Thymus (tissue), 14 donors: ENCODE results near the gene LCTL. TPM values are rescaled to one million over a fixed set of nuclear protein-coding genes. Genes with fewer than 3 reads are reported as not detected.

Experiments
- DNase-seq, 9 donors: peaks; one replicate each; pipeline ENCODE4 v3.0.0-alpha.2; 2013; ENCODE audit warnings: low spot score in 9 of 9, low read depth in 6 of 9, missing footprints in 1 of 9
- H3K27ac ChIP-seq, 2 donors: one replicate each; pipeline ENCODE4 v1.5.1; 2013; ENCODE audit warnings: control low read depth in 1 of 2, low read depth in 1 of 2, low read length in 1 of 2, mild to moderate bottlenecking in 1 of 2, moderate library complexity in 1 of 2
- H3K27me3 ChIP-seq, 2 donors: one replicate each; pipeline ENCODE4 v1.5.1; 2013; ENCODE audit warnings: low read length in 1 of 2; ENCODE audit not compliant: control insufficient read depth in 2 of 2, insufficient read depth in 1 of 2
- H3K36me3 ChIP-seq, 2 donors: one replicate each; pipeline ENCODE4 v1.5.1; 2013; ENCODE audit warnings: low read length in 1 of 2, mild to moderate bottlenecking in 1 of 2, moderate library complexity in 1 of 2; ENCODE audit not compliant: control insufficient read depth in 2 of 2, insufficient read depth in 2 of 2
- H3K4me1 ChIP-seq, 2 donors: one replicate each; pipeline ENCODE4 v1.5.1; 2013; ENCODE audit warnings: low read length in 2 of 2; ENCODE audit not compliant: control insufficient read depth in 2 of 2, insufficient read depth in 2 of 2
- H3K4me3 ChIP-seq, 2 donors: one replicate each; pipeline ENCODE4 v1.5.1; 2013; ENCODE audit warnings: low read length in 2 of 2, control low read depth in 1 of 2, mild to moderate bottlenecking in 1 of 2
- H3K9me3 ChIP-seq, 2 donors: one replicate each; pipeline ENCODE4 v1.5.1; 2013; ENCODE audit warnings: low read length in 1 of 2, mild to moderate bottlenecking in 1 of 2; ENCODE audit not compliant: control insufficient read depth in 2 of 2, insufficient read depth in 1 of 2
- WGBS: extraction: QIAGEN DNeasy Blood & Tissue Kit; methylation state at CpG from one replicate; pipeline ENCODE4 v1.1.7; 2013; 5-methylcytosine and 5-hydroxymethylcytosine counted together
- long read RNA-seq, 10 donors: transcript quantifications; one replicate each; lab custom pipeline, GENCODE V29; 2026
- polyA plus RNA-seq: library from polyadenylated mRNA; stranded (reverse); fragments of 200-250 nt; gene quantifications from one replicate; pipeline ENCODE4 v1.2.3, GENCODE V29; 2013
- total RNA-seq: library from RNA; stranded (reverse); fragments of 120-200 nt; gene quantifications from one replicate; pipeline ENCODE4 v1.2.4, GENCODE V29; 2013
- donor health status: healthy.

LCTL gene
- total RNA-seq: not detected
- 0.07 TPM for polyA plus RNA-seq
- long read RNA-seq, donor 1: 0 reads
- long read RNA-seq, donor 2: 0 reads
- long read RNA-seq, donor 3: 0 reads
- long read RNA-seq, donor 4: 0 reads
- long read RNA-seq, donor 5: 0 reads
- long read RNA-seq, donor 6: 0 reads
- long read RNA-seq, donor 7: 0 reads
- long read RNA-seq, donor 8: 0 reads
- long read RNA-seq, donor 9: 0 reads
- long read RNA-seq, donor 10: 0 reads

- H3K36me3 ChIP-seq: no peaks in the 10 kb centered on the region
- H3K27ac ChIP-seq: no peak within 1 kb of the TSS
- no peaks in the 10 kb centered on the region for H3K27me3 ChIP-seq
- no peaks in the 10 kb centered on the region for H3K9me3 ChIP-seq
- H3K4me1 ChIP-seq: peaks cover 0 to 2% of the 10 kb centered on the region in 2 donors
- no peak within 1 kb of the TSS for H3K4me3 ChIP-seq
- WGBS: 90% methylated on average over 14 of the region's 14 CpGs
- no peak for DNase-seq
Measured at GRCh38 chr15:66565741-66566144, at the start of gene LCTL. Gene LCTL (minus strand): TSS chr15:66565998. CDS start chr15:66565365, 633 bp downstream.

GRCh38 chr15:66614951-66615760, 49.4 kb upstream of the LCTL start:
- peaks cover 0 to 14% of the 10 kb centered on the region in 2 donors for H3K4me1 ChIP-seq
- H3K27me3 ChIP-seq: peaks cover 0 to 4% of the 10 kb centered on the region in 2 donors
- 45% methylated on average over 8 of the region's 8 CpGs for WGBS
- H3K9me3 ChIP-seq: peaks cover 1 to 11% of the 10 kb centered on the region in 2 donors
- DNase-seq: no peak
- H3K4me3 ChIP-seq: no peak overlapping the region
- H3K36me3 ChIP-seq: no peaks in the 10 kb centered on the region
- H3K27ac ChIP-seq: no peak overlapping the region

GRCh38 chr15:66614456-66614855, 48.7 kb upstream of the LCTL start:
- no peak overlapping the region for H3K4me3 ChIP-seq
- 99% methylated on average over 5 of the region's 5 CpGs for WGBS
- no peaks in the 10 kb centered on the region for H3K36me3 ChIP-seq
- peaks cover 0 to 14% of the 10 kb centered on the region in 2 donors for H3K4me1 ChIP-seq
- H3K9me3 ChIP-seq: peaks cover 1 to 11% of the 10 kb centered on the region in 2 donors
- no peak overlapping the region for H3K27ac ChIP-seq
- no peak for DNase-seq
- H3K27me3 ChIP-seq: no peaks in the 10 kb centered on the region

GRCh38 chr15:66613743-66614142, 47.9 kb upstream of the LCTL start:
- 21% methylated on average over 3 of the region's 3 CpGs for WGBS
- H3K27ac ChIP-seq: no peak overlapping the region

GRCh38 chr15:66611257-66612053, 45.7 kb upstream of the LCTL start:
- peaks cover 0 to 14% of the 10 kb centered on the region in 2 donors for H3K4me1 ChIP-seq
- no peak for DNase-seq
- WGBS: 92% methylated on average over 13 of the region's 13 CpGs

More at GRCh38 chr15:66613743-66614142, 47.9 kb upstream of the LCTL start:
- no peak for DNase-seq
- Histone ChIP-seq H3K27me3 (no peaks in the 10 kb centered on the region), H3K9me3 (peaks cover 1 to 11% of the 10 kb centered on the region in 2 donors), H3K4me3 (no peak overlapping the region), H3K36me3 (no peaks in the 10 kb centered on the region), H3K4me1 (peaks cover 0 to 14% of the 10 kb centered on the region in 2 donors)

GRCh38 chr15:66609876-66610275, 44.1 kb upstream of the LCTL start:
- no peaks in the 10 kb centered on the region for H3K27me3 ChIP-seq
- no peak overlapping the region for H3K27ac ChIP-seq
- H3K4me1 ChIP-seq: peaks cover 0 to 12% of the 10 kb centered on the region in 2 donors
- H3K9me3 ChIP-seq: peaks cover 1 to 11% of the 10 kb centered on the region in 2 donors
- DNase-seq: no peak
- no peak overlapping the region for H3K4me3 ChIP-seq
- WGBS: 95% methylated on average over 5 of the region's 5 CpGs
- no peaks in the 10 kb centered on the region for H3K36me3 ChIP-seq

More at GRCh38 chr15:66611257-66612053, 45.7 kb upstream of the LCTL start:
- Histone ChIP-seq H3K4me3 (no peak overlapping the region), H3K27me3 (no peaks in the 10 kb centered on the region), H3K9me3 (peaks cover 1 to 11% of the 10 kb centered on the region in 2 donors), H3K36me3 (no peaks in the 10 kb centered on the region), H3K27ac (no peak overlapping the region)

- WGBS: over 99% methylated on average over 2 of the region's 2 CpGs
- no peak overlapping the region for H3K4me3 ChIP-seq
- peaks cover 0 to 5% of the 10 kb centered on the region in 2 donors for H3K4me1 ChIP-seq
- H3K9me3 ChIP-seq: peaks cover 0 to 7% of the 10 kb centered on the region in 2 donors
- no peak for DNase-seq
- H3K27ac ChIP-seq: no peak overlapping the region
- H3K27me3 ChIP-seq: no peaks in the 10 kb centered on the region
- no peaks in the 10 kb centered on the region for H3K36me3 ChIP-seq
Measured at GRCh38 chr15:66608881-66609280, 43.1 kb upstream of the LCTL start.

GRCh38 chr15:66608159-66608558, 42.4 kb upstream of the LCTL start:
- peaks cover 0 to under 1% of the 10 kb centered on the region in 2 donors for H3K9me3 ChIP-seq
- no peak for DNase-seq
- H3K4me1 ChIP-seq: no peaks in the 10 kb centered on the region
- WGBS: 89% methylated on average over 3 of the region's 3 CpGs
- H3K27ac ChIP-seq: no peak overlapping the region
- no peaks in the 10 kb centered on the region for H3K36me3 ChIP-seq
- H3K27me3 ChIP-seq: no peaks in the 10 kb centered on the region
- no peak overlapping the region for H3K4me3 ChIP-seq
